ENCODE results near the gene GABPB2.
A peak's percentile ranks its signal among the peaks of the same experiment; 100 is the strongest.

GABPB2 gene

DNA sequence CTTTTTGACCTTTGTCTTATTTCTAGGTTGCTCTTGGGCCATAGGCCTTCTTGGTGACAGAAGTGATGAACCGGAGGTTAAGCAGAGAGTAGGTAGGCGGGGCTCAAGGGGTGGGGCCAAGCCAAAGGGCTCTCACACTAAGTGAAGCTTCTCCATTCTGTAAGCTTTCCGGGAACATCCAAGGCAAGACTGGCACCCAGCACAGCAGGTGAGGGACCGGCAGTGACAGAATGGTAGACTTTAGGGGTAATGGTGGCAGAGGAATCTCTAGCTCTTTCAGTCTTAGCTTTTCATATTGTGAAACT, 85.9 kb downstream of the GABPB2 start, which contains the start of gene TNFAIP8L2:
TNFAIP8L2 (plus strand) TSS at position 135 of the 305 bp plus-strand sequence. CDS start 2,049 bp downstream, outside the sequence.
- peak within 1 kb of the TSS; percentile 71 for H3K4me3 ChIP-seq
- peak within 1 kb of the TSS; percentile 95 for H3K4me2 ChIP-seq
- H3K4me1 ChIP-seq: peaks cover 59% of the 10 kb centered on the region
- H3K9ac ChIP-seq: peak within 1 kb of the TSS; percentile 79
- H3K9me3 ChIP-seq: no peaks in the 10 kb centered on the region
- no peak for TF ChIP-seq Cebpa-rat (IDR thresholded peaks at IDR 0.05)
- H3K36me3 ChIP-seq: peaks cover 16% of the 10 kb centered on the region
- H3K27ac ChIP-seq: peak within 1 kb of the TSS; percentile 86
- no peaks in the 10 kb centered on the region for H3K27me3 ChIP-seq
- H4K20me1 ChIP-seq: no peaks in the 10 kb centered on the region

DNA sequence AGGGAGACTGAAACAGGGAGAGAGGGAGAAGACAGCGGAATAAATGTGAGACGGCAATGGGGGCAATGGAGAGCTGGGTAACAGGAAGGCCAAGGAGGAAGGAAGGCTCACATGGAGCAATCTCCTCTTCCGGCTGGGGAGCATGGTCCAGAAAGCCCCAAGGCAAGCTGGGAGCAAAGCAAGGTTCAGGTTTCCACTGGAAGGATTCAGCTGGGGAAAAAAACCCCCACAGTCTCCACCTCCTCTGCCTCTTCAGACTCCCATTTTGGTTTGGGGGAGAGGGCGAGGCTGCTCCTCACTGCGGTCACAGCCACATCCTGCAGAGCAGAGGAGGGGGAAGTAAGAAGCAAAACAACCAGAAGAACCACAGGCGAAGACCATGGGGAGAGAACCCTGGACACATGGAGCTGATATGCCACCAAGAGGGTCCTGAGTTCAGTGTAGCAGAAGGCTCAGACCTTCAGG, 86.5 kb downstream of the GABPB2 start:
- H3K4me3 ChIP-seq: peak overlapping the region; percentile 71
- peaks cover 19% of the 10 kb centered on the region for H3K36me3 ChIP-seq
- peak overlapping the region; percentile 95 for H3K4me2 ChIP-seq
- no peaks in the 10 kb centered on the region for H3K9me3 ChIP-seq
- H3K27ac ChIP-seq: peak overlapping the region; percentile 86
- no peaks in the 10 kb centered on the region for H3K27me3 ChIP-seq
- H3K4me1 ChIP-seq: peaks cover 59% of the 10 kb centered on the region
- TF ChIP-seq Cebpa-rat (IDR thresholded peaks at IDR 0.05): no peak
- peak overlapping the region; percentile 79 for H3K9ac ChIP-seq
- H4K20me1 ChIP-seq: no peaks in the 10 kb centered on the region

DNA sequence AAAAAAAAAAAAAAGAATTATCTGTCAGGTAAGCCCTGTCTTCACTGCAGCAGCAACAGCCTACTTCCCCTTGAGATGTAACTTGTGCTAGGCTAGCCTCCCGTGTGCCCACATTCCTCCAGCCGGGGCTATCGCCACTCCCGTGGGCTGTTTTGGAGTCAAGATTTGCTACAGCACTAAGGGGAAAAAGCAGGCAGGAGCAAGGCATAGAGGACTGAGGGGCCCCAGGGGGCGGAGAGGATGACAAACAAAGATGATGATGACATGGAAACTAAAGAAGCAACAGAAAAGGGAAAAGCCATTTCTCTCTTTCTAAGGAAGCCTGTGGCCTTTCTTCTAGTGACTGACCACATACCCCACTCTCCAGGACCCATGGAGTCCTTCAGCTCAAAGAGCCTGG, 87.8 kb downstream of the GABPB2 start:
- no peaks in the 10 kb centered on the region for H3K9me3 ChIP-seq
- H3K9ac ChIP-seq: no peak overlapping the region
- peak overlapping the region; percentile 95 for H3K4me2 ChIP-seq
- peak overlapping the region; percentile 86 for H3K27ac ChIP-seq
- H3K4me1 ChIP-seq: peaks cover 59% of the 10 kb centered on the region
- no peaks in the 10 kb centered on the region for H3K27me3 ChIP-seq
- H3K36me3 ChIP-seq: peaks cover 19% of the 10 kb centered on the region
- H3K4me3 ChIP-seq: peak overlapping the region; percentile 71
- no peaks in the 10 kb centered on the region for H4K20me1 ChIP-seq
- TF ChIP-seq Cebpa-rat (IDR thresholded peaks at IDR 0.05): no peak

DNA sequence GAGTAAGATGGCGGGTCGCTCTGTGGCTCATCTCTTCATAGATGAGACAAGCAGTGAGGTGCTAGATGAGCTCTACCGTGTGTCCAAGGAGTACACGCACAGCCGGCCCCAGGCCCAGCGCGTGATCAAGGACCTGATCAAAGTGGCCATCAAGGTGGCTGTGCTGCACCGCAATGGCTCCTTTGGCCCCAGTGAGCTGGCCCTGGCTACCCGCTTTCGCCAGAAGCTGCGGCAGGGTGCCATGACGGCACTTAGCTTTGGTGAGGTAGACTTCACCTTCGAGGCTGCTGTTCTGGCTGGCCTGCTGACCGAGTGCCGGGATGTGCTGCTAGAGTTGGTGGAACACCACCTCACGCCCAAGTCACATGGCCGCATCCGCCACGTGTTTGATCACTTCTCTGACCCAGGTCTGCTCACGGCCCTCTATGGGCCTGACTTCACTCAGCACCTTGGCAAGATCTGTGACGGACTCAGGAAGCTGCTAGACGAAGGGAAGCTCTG, 88.2 kb downstream of the GABPB2 start:
- no peaks in the 10 kb centered on the region for H3K27me3 ChIP-seq
- peak overlapping the region; percentile 34; the same call in 1 of the 2 replicates for H3K9ac ChIP-seq
- 0 out of 2 replicates have a peak overlapping the region, but pooled peaks have one; percentile 71 for H3K4me3 ChIP-seq
- H3K27ac ChIP-seq: peak overlapping the region; percentile 86
- no peak for TF ChIP-seq Cebpa-rat (IDR thresholded peaks at IDR 0.05)
- no peaks in the 10 kb centered on the region for H3K9me3 ChIP-seq
- peak overlapping the region; percentile 95 for H3K4me2 ChIP-seq
- H4K20me1 ChIP-seq: no peaks in the 10 kb centered on the region
- H3K4me1 ChIP-seq: peaks cover 62% of the 10 kb centered on the region
- peaks cover 19% of the 10 kb centered on the region for H3K36me3 ChIP-seq

DNA sequence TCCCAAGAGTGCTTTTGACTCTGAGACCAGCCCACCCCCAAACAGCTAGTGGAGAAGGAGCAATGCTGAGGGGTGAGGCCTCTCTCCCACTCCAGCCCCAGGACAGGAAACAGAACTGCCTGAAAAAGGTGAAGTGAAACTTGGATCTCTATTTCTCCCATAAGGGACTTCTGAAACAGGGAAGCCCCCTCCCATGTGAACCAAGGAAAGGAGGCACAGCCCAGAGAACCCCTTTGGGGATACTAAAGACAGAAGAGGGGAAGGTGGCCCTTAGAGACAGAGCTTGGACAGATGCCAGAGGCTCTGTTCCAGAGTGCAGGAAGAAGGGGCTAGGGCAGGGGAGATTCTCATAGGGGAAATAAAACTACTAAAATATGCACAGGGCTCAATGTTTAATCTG, 88.8 kb downstream of the GABPB2 start:
- no peaks in the 10 kb centered on the region for H3K27me3 ChIP-seq
- H3K4me1 ChIP-seq: peaks cover 64% of the 10 kb centered on the region
- no peak for TF ChIP-seq Cebpa-rat (IDR thresholded peaks at IDR 0.05)
- H4K20me1 ChIP-seq: no peaks in the 10 kb centered on the region
- peaks cover 19% of the 10 kb centered on the region for H3K36me3 ChIP-seq
- peak overlapping the region; percentile 86 for H3K27ac ChIP-seq
- H3K9ac ChIP-seq: peak overlapping the region; percentile 34; the same call in 1 of the 2 replicates
- peak overlapping the region; percentile 95 for H3K4me2 ChIP-seq
- 0 out of 2 replicates have a peak overlapping the region, but pooled peaks have one; percentile 40 for H3K4me3 ChIP-seq
- no peaks in the 10 kb centered on the region for H3K9me3 ChIP-seq

DNA sequence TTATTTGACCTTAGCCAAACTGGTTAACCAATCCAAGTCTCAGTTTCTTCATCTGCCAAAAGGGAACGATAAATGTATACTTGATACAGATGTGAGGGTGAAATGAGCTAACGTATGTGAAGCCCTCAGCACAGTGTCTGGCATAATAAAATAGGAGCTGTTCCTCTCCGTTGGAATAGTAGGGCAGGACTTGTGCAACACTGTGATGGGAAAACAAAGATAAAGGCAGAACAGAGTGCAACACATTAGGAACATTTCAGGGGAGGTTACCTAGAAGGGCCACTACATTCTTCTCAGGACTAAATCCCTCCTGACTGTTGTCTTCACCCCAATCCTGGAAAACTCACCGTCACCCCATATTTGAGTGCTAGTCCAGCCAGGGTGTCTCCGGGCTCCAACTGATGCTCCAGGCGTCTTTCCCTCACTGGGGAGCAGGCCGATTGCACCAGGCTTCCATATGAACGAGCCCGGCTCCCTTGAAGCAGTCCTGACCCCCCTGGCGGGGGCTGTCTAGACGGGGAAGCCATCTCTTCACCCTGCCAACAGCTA, 94.2 kb downstream of the GABPB2 start:
- H3K9ac ChIP-seq: peak overlapping the region; percentile 75

DNA sequence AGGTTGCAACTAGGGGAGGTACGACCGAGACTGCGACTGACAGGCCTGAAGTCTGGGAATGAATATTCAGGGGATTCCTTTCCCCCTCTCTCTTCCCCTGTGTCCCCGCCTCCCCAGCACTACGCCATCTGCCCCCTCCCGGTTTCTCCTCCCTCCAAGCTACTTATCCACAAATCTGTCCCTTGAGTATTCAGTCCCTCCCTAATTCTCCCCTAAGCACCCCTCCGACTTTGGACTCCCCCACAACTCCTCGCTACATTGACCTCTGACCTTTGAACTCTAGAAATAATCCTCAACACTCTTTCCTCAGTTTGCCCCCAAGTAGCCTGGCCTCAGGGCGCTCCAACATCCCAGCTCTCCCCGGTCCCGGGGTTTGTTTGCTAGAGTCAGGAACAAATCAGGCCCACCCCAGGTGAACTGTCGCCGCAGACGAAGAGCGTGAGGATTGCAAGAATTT, 94.7 kb downstream of the GABPB2 start:
- H3K9ac ChIP-seq: peak overlapping the region; percentile 75
- H3K9me3 ChIP-seq: no peaks in the 10 kb centered on the region
- H3K27me3 ChIP-seq: no peaks in the 10 kb centered on the region
- TF ChIP-seq Cebpa-rat (IDR thresholded peaks at IDR 0.05): no peak
- peak overlapping the region; percentile 79 for H3K4me3 ChIP-seq
- H3K4me2 ChIP-seq: peak overlapping the region; percentile 85
- peak overlapping the region; percentile 73 for H3K27ac ChIP-seq
- H3K4me1 ChIP-seq: peaks cover 39% of the 10 kb centered on the region
- H4K20me1 ChIP-seq: no peaks in the 10 kb centered on the region
- peaks cover 45% of the 10 kb centered on the region for H3K36me3 ChIP-seq

More for the DNA sequence above, 94.2 kb downstream of the GABPB2 start:
- Histone ChIP-seq H3K27ac (peak overlapping the region; percentile 73), H3K9me3 (no peaks in the 10 kb centered on the region), H3K4me2 (peak overlapping the region; percentile 85), H3K4me3 (peak overlapping the region; percentile 79), H4K20me1 (no peaks in the 10 kb centered on the region), H3K27me3 (no peaks in the 10 kb centered on the region), H3K4me1 (peaks cover 44% of the 10 kb centered on the region), H3K36me3 (peaks cover 42% of the 10 kb centered on the region)
- TF ChIP-seq Cebpa-rat (IDR thresholded peaks at IDR 0.05): no peak

DNA sequence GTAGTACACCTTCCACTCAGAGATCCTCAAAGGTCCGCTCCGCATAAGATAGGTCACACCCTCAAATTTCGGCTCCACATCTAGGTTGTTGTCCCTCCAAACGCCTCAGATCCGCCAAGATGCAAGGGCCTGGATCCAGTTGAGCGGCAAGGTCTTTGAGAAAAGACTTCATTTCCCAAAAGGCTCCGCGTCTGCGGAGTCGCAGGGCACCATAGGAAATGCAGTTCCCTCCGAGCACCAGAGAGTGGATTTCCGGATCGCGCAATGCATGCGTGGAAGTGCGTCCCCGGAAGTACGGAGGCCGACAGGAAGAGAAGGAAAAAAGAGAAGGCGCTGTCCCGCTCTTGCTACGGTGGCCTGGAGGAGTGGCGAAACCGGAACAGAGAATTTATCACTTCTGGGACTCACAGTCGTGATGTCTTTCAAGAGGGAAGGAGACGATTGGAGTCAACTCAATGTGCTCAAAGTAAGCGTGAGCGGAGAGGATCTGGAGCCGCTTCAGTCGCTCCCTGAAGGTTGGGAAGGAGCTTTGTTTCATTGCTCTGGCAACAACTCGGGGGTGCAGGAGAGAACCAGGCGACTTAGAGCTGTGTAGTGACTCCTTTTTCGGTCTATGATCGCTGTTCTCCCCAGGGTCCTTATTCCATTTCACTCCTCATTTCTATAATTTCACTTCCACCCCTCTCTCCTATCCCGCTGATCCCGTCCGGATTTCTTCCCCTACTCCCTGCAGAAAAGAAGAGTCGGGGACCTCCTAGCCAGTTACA, 95.4 kb downstream of the GABPB2 start, which contains the start of the genes LYSMD1 and SCNM1:
LYSMD1 (minus strand) TSS at position 165 of the 767 bp plus-strand sequence. CDS start 644 bp downstream, outside the sequence.
SCNM1 (plus strand) TSS at position 407 of the 767 bp plus-strand sequence; CDS start at position 416, 9 bp downstream.
- Histone ChIP-seq H3K4me1 (peaks cover 33% of the 10 kb centered on the region), H3K4me2 (peak within 1 kb of the TSS; percentile 85), H3K27ac (peak within 1 kb of the TSS; percentile 79), H3K36me3 (peaks cover 45% of the 10 kb centered on the region), H3K9me3 (no peaks in the 10 kb centered on the region), H3K9ac (peak within 1 kb of the TSS; percentile 88), H3K4me3 (peak within 1 kb of the TSS; percentile 79), H4K20me1 (no peaks in the 10 kb centered on the region), H3K27me3 (no peaks in the 10 kb centered on the region)
- TF ChIP-seq Cebpa-rat (IDR thresholded peaks at IDR 0.05): no peak

DNA sequence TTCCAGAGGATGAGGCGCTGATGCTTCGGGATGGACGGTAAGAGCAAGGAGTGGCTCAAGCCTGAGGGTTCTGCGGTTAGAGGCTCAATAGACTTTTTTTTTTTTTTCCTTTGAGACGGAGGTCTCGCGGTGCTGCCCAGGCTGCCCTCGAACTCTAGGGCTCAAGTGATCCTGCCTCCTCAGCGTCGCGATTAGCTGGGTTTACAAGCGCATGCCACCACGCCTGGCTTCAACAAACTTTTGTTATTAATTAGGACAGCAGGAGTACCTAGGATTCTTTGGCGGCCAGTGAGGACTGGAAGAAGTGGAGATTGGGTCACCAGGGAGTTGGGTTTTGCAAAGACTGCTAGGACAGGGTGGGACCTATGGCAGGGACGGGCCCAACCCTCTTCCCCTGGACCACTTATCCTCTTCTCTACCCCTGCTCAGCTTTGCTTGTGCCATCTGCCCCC, 96.0 kb downstream of the GABPB2 start:
- H3K4me1 ChIP-seq: peaks cover 33% of the 10 kb centered on the region
- H3K9ac ChIP-seq: peak overlapping the region; percentile 88
- peaks cover 47% of the 10 kb centered on the region for H3K36me3 ChIP-seq
- no peaks in the 10 kb centered on the region for H4K20me1 ChIP-seq
- TF ChIP-seq Cebpa-rat (IDR thresholded peaks at IDR 0.05): no peak
- H3K27me3 ChIP-seq: no peaks in the 10 kb centered on the region
- H3K4me3 ChIP-seq: peak overlapping the region; percentile 79
- H3K4me2 ChIP-seq: peak overlapping the region; percentile 85
- no peaks in the 10 kb centered on the region for H3K9me3 ChIP-seq
- H3K27ac ChIP-seq: peak overlapping the region; percentile 79
